AG20443 (cell line): ENCODE results near the gene RIMBP2.
"Not testable (repeated sequence)": the region's sequence is repeated elsewhere in the genome, so short reads cannot be mapped to it uniquely, and the experiment has no call there.

Experiments used
- DNase-seq: peaks from one replicate; pipeline ENCODE4 v3.0.0; 2012; ENCODE audit warnings: low spot score, mixed read lengths

The RIMBP2 gene

DNA sequence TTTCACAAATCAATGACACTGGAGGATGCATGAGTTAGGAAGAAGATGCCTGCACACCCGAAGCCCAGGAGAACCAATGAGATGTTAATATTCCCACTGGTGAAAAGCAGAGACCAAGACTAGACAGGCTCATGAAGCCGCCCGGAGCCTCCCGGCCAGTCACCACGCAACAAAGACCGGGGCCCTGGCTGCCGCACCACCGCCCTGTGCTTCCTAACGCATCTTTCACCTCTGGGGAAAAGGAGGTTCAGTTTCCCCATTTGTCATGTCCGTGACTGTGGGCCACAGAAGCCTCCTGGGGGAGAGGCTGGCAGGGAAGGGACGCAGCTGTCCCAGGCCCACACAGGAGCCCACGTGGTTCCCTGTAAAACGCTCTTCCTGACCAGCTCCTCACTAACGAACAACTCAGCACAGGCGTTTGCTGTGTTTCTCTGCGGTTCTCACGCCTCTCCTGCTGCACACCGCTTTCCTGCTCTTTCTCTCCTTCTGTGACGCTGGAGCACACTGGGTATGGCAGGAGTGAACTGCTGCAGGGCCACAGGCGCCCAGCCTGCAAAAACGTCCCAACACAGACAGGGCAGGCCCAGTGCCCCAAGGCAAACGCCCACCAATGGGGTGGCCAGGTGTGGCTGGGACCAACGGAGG lies 10.8 kb downstream of the RIMBP2 start:
- DNase-seq, result no peak

DNA sequence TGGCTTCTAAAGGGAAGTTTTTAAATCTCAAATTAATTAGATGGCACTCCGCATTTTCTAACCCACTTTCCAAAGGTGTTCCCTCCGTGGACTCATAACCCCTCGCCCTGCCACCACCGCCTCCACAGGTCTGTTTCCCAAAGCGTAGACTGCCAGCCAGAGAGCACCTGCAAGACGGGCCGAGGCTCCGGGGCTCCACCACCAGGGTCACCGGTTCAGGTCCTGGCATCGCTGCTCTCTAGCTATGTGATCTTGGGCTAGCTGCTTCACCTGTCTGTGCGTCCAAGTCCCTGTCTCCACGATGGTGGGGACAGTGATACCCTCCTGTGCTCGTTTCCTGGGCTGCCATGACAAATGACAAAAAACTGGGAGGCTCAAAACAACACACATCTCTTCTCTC lies 11.5 kb downstream of the RIMBP2 start:
- no peak for DNase-seq

DNA sequence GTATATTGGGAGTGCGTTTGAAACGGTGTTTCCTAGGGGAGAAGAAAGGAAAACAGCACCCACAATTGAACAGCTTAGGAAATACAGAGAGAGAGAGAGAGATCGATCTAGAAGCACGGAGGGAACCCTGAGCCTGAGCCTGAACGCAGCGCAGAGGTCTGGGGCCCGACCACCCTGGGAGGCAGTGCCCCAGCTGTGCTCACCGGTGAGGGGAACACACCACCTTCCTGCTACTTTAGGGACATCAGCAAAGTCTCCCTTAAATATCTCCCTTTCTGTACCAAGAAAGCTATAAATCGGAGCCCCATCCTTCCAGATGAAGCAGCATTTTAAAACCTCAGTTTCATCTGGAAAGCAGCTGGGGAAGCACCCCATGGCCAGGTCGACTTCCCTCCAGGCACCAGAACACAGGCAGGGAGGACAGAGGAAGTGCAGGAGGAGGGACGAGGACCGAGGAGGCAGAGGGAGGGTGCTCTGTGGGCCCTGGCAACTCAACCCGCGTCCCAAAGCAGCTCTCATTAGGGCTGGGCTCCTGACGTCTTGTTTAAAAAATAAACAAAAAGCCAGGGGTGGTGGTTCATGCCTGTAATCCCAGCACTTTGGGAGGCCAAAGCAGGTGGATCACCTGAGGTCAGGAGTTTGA lies 12.2 kb downstream of the RIMBP2 start:
- DNase-seq, result no peak

DNA sequence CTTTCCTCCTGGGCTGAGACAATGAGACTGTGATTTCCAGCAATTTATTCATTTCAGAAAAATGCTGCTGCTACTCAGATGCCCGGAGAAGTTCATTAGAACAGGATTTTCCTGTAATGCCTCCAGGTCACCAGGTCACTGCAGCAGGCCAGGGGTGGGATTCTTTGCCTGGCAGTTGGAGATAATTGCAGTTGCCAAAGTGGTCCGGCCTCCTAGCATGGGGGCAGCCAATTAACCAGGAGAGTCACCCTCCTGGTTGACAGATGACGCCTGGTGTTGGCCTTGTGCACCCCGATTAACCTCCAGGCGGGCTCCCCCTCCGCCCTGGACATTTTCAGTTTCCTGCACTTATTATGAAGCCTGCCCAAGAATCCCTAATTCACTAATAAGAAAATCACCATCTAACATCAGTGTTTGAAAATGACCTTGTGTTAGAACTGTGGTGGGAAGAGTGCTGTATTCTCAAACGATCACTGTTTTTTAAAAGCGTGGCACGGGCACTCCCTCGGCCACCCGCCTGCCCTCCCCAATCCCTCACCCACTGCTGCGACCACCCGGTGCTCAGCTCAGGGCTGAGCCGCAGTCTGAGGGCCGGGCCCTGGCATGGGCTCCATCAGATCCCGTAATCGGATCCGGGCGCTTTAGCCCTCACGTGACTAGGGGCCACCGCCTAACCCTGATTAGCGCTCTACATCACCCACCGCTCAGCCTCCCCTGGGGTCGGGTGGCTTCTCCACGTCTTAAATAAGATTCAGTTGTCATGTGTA lies 12.9 kb downstream of the RIMBP2 start:
- no peak for DNase-seq

DNA sequence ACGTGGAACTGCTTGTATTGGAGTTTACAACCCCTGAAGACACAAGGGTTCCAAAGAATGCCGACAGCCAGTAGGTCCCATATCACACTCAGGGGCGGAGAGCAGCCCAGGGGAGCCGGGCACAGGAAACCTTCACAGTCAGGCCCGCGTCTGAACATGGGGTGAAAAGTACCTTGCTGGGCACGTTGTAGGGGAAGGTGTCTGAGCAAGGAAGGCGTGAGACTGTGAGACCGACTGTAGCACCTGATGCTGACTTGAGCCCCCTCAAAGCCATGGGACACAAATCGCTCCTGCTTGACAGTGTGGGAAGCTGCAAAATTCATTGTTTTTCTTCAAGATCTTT lies 14.7 kb downstream of the RIMBP2 start:
- no peak for DNase-seq

DNA sequence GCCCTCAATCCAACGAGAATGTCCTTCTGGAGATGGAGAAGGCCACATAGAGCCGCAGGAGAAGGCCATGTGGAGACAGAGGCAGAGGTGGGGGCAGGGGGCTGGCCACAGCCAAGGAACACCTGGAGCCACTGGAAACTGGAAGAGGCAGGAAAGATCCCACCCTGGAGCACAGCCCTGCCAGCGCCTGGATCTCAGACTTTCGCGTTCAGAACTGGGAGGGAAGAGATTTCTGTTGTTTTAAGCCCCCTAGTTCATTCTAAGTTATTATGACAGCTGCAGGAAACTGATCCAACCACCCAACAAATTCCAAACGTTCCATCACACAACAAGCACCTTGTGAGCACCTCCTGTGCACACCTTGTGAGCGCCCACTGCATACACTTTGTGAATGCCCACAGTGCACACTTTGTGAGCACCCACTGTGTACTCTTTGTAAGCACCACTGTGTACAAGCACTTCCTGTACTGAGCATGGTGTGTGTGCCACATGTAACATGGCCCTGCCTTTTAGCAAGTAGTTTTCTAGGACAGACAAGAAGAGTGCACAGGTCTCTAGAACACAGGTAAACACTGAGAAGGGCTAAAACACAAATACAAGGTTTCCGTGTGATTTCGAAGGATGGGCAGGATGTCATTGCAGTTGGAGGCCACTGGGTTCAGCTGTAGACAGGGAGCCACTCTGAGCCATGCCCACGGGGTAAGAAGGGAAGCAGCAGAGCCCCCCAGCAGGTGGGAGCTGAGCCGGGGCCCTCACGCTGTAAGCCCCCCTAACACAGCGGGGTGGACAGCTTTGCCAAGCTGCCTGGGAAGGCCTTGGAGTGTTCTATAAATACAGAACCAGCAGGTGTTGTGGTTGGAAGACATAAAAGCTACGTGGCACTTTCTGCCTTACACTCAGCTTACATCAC lies 15.4 kb downstream of the RIMBP2 start:
- DNase-seq, result no peak

DNA sequence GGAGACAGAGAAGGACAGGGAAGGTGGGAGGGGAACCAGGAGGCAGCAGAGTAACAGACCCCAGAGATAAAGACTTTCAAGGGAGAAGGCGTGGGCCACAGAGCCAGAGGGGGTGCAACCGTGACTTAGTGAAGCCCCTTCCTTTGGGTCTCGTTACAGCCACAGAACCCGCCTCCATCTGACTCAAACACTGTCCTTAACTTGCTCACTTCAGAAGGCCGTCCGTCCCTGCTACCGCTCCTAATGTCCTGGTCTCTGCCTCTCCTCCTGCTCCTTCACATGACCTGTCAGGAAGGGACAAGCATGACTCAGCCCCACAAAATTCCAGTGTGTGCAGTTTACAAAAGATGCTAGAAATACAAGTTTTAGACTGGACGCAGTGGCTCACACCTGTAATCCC lies 18.0 kb downstream of the RIMBP2 start:
- no peak for DNase-seq

DNA sequence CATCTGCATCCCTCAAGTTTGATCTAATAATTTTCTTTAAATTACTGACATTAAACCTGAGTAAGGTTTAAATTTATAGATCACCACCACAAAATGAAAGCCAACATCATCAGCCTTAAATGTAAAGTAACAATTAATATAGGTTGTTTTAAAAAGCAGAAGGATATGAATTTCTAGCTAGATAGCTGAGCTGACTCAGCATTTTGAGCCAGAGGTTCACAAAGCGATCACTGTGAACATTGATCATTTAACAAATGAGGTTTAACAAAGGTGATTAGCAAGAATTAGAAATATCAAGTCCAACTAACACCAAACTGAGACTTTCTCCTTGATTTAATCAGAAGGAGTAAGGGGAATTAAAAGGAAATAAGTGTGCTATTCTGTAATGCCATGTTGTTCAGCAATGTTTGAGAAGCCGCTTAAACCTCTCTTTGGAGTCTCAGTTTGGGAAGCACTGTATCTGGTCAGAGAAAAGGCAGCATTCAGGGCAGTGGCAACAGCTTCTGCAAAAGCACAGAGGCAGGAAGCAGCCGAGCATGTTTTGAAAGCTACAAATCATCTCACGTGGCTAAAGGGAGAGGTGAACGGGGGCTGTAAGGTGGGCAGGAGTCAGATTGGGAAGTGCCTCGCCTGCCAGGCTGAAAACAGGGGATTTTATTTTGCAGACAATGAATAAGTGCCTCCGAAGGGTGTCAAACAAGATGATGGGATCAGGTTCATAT lies 19.6 kb downstream of the RIMBP2 start:
- no peak for DNase-seq

DNA sequence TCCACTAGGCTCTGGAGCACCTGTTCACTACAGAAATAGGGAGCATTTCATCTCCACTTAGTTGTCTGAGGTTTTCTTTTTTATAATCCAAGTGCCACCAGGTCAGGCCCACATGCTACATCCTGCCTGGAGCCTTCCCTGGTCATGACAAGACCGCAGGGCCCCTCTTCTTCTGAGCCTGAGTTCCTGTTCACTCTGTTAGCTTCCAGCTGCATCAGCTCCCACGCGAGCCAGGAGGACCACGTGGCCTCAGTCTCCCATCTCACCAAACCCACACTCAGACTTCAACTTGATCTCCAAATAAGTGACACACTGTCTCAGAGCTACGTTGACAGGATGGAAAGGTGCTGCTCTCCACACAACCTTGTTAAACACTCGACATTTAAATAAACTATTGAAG lies 21.0 kb downstream of the RIMBP2 start:
- no peak for DNase-seq

DNA sequence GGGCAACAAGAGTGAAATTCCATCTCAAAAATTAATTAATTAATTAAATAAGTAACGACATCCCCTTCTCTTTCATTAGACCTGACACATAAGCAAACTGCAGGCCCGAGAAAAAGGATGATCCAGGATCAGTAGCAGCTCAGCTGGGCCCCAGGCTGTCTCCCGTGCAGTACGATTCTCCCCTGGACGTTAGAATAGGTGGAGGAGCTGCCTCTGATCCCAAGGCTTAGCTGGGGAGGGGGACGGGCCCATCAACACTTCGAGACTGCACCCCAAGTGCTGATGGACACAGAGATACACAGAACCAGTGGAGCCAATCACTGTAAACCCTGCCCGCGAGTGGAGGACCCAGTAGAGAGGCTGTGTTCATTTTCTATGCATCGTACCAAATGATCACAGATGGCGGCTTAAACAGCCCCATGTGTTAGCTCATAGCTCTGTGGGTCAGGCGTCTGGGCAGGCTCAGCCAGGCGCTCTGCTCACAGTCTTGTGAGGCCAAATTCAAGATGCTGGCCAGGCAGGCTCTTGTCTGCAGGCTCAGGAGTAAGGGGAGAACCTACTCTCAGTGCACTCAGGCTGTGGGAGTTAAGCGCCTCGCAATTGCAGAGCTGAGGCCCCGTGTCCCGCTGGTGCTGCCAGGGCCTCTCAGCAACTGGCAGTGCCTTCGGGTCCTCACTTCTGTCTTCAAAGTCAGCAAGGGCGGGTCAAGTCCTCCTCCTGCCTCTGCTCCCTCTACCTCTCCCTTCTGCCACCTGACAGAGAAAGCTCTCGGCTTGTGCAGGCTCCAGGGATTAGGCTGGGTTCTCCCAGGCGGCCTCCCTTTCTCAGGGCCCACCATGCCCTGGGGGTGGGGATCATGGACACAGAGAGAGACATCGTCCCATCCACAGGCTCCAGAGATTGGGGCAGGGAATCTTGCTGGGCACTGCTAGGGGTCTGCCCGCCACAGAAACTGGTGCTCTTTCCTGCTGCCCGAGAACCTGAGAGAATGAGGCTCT lies 26.4 kb downstream of the RIMBP2 start:
- no peak for DNase-seq

DNA sequence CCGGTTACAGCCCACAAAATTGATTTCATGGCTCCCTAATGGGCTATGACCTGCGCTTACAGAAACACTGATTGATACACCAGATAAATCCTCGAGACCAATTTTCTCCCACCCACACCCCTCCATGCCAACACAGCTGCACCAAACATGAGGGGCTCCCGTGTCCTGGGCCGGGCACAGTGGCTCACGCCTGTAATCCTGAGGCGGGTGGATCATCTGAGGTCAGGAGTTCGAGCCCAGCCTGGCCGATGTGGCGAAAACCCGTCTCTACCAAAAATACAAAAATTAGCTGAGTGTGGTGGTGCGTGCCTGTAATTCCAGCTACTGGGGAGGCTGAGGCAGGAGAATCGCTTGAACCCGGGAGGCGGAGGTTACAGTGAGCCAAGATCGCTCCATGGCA lies 27.1 kb downstream of the RIMBP2 start:
- not testable (repeated sequence) for DNase-seq

DNA sequence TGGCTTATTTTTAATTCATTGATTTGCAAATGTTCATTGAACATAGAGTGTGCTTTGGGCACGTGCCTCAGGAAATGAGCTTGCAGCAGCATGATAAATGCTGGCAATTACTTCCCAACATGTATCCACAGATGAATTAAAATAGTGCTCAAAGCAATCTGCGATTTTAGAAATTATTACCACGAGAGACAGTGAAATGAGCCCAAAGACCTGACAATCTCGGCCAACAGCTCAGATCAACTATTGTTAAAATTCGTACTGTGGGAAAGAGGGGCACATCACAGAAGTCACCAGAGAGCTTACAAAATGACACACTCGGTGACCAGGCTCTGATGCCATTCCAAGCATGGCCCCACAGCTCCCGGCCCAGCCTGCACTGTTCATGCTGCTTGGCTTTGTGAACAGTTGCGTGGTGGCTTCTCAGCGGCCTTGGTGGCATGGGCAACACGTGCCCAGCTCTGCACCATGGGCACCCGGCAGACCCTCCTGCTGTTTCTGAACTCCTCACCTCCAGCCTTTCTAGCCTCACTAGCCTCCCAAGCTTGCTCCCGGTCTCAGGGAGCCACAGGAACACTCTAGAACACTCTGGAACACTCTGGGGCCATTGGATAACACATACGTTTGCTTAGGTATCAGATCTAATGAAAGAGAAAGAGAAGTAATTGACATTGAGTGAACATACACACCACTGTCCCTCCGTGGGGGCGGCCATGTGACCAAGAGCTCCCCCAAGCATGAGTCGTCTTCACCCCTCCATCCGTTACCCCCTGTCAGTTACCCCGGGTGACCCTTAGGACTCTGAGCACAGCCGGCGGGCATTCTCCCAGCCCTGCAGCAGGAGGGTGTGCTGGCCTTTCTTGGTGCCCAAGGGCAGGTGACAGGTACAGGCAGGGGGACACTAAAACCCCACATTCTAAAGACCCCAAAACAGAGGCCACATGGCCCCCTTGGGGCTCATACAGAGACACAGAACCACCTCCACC lies 28.0 kb downstream of the RIMBP2 start:
- no peak for DNase-seq

DNA sequence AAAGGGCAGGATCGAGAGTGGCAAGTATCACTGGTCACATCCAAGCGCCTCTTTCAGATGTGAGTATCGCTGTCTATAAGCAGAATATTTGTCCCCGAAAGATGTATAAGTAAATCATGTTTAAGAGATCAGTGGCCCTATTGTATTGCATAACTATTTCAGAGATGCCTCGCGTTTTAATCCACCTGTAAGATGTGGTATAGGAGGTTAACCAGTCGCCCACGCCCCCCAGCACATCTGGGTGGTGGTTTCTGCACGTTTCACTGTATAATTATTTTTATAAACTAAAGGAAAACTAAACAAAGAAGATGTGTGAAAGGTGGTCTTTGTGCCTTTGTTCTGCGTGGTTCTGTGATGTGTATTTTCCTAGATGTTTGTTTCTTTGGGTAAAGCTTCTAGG lies 28.9 kb downstream of the RIMBP2 start:
- no peak for DNase-seq

DNA sequence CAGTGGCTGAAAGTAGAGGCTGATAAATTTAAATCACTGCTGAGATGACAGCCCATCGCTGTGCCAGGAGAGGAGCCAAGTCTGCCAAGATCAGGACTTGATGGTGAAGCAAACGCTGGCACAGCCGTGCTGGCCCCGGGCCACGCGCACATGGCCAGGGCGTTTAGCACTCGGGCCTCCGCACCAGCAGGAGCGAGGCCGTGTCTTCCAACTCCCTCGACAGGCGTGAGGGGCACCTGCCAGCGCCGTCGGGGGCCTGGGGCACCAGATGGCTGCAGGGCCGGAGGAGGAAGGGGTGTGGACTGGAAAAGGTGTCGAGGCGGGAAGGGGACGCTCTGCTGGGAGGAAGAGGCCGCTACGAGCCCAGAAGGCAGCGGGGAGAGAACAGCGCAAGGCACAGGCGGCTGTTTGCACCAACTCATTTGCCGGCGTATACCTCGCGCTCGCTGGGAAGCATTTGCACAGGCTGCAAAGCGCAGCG lies 29.5 kb downstream of the RIMBP2 start:
- no peak for DNase-seq

DNA sequence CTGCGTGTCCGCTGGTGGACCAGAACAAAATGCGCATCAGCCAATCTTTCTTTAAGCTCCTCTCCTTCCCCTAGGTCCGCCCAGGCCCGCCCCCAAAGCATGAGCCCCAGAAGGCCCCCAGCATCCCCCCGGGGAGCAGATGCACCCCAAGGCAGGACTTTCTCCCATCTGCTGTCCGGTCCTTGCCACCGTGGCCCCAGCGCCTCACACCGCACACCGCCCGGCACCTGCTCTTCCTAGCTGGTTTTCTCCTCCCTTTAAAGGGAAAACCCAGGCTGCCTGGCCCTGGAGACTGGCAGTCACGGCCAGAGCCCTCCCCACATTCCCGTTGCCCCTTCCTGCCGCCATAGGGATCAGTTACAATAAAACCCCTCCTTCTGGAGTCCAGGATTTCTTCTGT lies 30.2 kb downstream of the RIMBP2 start:
- DNase-seq, result no peak

DNA sequence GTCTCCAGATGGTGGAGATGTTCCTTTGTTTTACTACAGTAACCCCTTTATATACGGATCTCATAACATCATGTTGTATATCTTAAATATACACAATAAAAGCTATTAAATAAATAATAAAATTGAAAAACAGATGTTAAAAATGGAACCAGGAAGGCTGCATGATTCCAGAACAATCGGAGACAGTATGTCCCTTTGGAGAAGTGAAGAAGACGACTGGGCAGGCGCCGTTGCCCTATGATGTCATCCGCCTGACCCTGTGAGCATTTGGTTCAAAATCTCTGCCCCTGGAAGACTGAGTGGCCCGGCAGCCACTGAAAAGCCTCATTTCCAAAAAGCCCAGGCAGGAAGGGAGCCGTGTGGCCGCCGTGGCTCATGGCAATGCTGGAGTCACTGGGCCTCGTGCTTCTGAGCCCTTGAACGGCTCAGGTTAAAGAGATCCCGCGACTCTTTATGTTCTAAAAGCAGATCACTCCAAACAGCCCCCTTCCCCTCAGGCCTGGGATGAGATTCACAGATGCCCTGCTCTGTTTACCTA lies 30.8 kb downstream of the RIMBP2 start:
- no peak for DNase-seq

DNA sequence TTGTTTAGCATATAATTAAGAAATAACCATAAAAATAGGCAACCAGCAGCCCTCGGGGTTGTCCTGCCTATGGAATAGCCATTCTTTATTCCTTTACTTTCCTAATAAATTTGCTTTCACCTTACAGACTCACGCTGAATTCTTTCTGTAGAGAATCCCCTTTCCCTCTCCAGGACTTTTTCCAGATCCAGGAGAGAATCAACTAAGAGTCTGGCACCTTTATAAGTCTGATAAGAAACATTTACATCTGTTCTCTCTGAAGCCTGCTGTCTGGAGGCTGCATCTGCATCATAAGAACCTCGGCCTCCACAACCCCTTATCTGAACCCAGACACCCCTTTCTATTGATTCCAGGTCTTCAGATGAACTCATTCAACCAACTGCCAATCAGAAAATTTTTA lies 32.3 kb downstream of the RIMBP2 start:
- DNase-seq, result no peak

DNA sequence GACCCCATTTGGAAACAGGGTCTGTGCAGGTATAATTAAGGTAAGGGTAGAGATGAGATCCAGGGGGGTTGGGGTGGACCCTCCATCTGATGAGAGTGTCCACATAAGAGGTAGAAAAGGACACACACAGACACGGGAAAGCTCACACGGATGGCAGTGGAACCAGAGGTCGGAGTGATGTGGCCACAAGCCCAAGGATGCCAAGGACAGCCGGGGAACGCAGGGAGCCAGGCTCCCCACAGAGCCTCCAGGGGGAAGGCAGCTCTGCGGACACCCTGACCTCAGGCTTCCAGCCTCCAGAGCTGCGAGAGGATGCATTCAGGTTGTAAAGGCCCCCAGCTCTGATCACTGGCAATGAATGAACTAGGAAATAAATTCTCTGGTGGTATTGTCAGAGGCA lies 33.0 kb downstream of the RIMBP2 start:
- DNase-seq, result no peak

DNA sequence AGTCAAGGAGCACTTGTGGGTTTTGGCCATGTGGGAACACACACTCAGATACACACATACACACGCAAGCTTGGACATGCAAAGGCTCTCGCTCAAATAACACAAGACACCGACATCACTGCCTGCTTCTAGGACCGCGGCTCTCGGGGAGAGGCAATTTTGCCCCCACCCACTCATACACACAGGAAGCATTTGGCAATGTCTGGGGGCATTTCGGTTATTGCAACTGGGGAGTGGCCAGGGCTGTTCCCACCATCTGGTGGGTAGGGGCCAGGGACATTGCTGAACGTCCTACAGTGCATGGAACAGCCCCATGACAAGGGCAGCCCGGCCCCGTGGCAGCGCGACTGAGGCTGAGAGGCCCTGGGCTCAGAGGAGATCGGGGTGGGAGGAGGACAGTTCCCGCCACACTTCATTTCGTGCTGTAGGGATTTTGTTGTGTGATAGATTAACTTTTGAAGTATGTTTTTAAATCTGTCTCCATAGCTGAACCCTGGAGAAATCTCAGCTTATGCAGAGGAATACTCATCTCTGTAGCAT lies 35.6 kb downstream of the RIMBP2 start:
- DNase-seq, result no peak
